GM15510 (cell line): Measurements from ENCODE around the gene CLDN15.

Experiments used
- POLR2A ChIP-seq: IDR thresholded peaks from 3 replicates; pipeline ENCODE4 v1.6.1; 2011; ENCODE audit warnings: borderline replicate concordance; ENCODE audit not compliant: insufficient read length; ENCODE audit errors: extremely low read depth

Gene CLDN15, protein sequence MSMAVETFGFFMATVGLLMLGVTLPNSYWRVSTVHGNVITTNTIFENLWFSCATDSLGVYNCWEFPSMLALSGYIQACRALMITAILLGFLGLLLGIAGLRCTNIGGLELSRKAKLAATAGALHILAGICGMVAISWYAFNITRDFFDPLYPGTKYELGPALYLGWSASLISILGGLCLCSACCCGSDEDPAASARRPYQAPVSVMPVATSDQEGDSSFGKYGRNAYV

DNA sequence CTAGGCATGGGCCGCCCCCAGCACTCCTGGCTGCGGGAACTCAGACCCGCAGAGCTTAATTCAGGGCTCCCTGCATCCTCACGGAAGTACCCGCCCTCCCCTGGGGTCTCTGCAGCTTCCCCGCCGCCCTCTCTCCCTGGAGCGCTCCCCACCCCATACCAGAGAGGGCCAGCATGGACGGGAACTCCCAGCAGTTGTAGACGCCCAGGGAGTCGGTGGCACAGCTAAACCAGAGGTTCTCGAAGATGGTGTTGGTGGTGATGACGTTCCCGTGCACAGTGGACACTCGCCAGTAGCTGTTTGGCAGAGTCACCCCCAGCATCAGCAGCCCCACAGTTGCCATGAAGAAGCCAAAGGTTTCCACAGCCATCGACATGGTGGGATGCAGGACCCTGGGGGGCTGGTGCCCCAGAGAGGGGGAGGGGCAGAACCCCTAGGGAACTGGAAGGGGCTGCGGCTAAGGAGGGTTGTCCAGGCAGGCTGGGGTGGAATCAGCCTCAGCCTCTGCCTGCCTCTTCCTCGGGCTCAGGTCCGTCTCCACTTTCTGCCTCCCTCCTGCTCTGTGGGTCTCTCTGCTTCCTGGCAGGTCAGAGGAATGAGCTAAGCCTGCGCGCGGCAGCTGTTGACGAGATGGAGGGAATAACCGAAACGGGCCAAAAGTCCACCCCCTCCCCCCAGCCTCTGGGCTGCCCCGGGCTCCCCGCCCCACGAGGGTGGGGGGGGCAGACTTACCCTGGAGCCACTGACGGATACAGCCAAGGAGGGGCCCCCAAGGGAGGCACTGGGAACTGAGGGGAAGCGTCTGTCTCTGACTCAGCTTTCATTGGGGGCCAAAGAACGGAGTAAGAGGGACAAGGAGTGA, at the start of gene CLDN15:
Gene CLDN15 (minus strand): TSS at position 597 of the 862 bp plus-strand sequence. CDS start 221 bp downstream, at position 376.
- no peak for TF ChIP-seq POLR2A

DNA sequence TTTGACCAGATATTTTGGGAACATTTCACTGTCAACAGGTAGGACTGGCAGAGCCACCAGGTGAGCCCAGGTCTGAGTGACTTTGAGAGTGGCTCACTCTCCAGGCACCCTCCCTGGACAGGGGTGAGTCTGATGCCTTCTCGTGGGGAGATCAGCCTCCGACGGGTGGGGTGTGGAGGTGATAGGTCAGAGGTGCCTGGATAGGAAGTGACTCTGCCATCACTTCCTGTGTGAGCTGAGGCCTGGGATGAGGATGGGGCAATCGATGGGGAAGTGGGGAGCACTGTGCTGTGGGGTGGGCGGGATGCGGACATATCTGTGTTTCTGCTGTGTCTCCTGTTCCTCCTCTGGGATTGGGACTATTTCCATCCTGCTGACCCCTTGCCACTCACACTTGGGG, 49.4 kb upstream of the CLDN15 start:
- TF ChIP-seq POLR2A = no peak

DNA sequence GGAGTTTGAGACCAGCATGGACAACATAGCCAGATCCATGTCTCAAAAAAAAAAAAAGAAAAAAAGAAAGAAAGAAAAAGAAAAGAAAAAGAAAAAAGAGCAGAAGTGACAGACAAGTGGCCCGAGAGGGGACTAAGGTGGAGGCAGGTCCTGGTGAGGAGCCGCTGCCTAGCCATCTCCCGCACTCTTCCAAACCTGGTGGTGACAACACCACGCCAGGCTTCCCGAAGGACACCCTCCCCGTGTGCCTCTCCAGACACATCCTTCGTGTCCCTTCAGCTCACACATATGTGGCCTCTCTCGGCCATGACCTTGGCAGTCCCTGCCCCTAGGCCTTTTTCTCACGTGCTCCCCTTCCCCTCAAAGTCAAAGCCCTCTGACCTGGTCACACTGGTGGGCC, 47.6 kb upstream of the CLDN15 start:
- TF ChIP-seq POLR2A = no peak

DNA sequence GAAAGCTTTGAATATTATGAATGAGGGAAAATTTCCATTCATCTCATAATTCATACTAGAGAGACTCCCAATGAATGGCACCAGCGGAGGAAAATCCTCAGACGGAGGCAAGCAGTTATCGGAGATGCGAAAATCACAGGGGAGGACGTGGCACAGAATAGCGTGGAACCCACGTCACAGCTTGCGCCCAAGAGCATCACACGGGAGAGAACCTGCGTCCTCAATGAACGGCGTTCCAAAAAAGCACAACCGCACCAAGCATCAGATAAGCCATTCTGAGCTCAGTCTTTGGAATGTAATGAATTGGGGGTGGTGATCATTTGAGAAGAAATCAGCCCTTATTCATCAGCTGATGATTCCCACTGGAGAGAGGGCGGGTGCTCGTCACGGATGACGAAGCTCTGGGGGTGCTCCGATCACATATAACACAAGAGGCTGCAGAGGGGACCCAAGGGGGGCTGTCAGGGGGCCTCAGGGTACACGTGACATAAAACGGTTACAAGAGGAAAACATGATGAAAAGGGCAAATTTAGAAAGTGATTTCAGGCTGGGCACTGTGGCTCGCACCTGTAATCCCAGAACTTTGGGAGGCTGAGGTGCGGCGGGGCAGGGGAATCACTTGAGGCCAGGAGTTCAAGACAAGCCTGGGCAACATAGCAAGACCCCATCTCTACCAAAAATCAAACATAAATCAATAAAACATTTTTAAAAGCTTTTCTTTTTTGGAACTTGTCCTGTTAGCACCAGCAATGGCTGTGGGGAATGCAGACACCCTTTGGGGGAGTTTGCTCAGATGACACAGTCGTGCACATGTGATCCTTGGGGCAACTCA, 41.1 kb upstream of the CLDN15 start:
- TF ChIP-seq POLR2A = no peak

DNA sequence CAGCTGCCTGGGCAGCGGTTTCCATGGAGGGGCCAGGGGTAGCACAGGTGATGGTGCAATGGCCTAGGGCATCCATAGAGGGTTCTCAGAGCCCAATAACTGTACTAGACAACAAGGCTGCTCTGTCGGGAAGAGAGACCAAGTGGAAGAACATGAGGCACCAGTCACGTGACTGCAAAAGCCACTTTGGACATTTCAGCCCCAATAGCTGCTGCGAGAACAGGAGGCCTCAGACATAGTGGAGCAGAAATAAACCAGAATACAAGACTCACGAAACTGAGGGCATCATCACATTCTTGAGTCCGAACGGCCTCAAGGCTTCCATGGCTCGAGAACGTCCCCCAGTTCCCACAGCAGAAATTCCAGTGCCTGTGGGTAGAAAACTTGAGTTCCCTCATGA, 39.6 kb upstream of the CLDN15 start:
- TF ChIP-seq POLR2A = no peak

DNA sequence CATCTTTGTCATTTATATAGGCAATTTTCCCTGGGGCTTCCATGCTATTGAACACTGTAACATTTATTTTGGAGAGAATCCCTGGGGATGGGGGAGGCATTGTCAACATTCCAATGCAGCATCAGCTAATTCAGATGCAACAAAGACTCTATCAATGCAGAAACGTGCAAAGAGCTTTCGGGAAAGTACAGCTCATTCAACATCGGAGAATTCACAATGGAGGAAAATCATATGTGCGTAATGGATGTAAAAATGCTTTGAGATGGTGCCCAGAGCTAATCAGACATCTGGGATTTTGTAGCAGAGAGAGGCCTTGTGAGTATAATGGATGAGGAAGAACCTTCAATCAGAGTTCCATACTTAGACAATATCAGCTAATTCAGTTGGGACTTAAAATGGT, 35.6 kb upstream of the CLDN15 start:
- TF ChIP-seq POLR2A = no peak

DNA sequence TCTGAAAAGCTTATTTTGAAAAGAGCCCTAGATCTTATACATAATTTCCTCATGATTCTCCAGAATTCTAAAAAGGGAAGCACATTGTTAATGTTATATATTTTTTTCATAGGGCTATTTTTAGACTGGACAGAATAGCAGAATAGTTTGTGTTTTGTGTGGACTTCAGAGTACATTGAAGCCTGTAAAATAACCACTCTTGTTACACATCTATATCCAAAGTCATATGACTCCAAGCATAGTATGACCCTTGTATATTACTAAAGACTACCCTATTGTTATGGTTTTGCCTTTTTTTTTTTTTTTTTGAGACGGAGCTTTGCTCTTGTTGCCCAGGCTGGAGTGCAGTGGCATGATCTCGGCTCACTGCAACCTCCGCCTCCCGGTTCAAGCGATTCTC, 33.4 kb upstream of the CLDN15 start:
- TF ChIP-seq POLR2A = no peak

DNA sequence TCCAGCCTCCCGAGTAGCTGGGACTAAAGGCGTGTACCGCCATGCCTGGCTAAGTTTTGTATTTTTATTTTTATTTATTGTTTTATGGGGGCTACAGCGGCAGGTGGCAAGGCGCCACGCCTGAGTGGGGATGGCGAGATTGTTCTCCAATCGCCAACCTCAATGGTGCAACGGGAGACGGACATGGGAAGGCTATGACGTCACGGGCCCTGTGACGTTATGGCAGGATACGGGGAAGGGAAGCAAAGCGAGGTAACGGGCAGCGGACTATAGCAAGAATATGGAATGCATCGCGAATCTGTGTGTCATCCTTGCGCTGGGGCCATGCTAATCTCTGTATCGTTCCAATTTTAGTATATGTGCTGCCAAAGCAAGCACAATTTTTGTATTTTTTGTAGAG, 32.1 kb upstream of the CLDN15 start:
- TF ChIP-seq POLR2A = no peak

DNA sequence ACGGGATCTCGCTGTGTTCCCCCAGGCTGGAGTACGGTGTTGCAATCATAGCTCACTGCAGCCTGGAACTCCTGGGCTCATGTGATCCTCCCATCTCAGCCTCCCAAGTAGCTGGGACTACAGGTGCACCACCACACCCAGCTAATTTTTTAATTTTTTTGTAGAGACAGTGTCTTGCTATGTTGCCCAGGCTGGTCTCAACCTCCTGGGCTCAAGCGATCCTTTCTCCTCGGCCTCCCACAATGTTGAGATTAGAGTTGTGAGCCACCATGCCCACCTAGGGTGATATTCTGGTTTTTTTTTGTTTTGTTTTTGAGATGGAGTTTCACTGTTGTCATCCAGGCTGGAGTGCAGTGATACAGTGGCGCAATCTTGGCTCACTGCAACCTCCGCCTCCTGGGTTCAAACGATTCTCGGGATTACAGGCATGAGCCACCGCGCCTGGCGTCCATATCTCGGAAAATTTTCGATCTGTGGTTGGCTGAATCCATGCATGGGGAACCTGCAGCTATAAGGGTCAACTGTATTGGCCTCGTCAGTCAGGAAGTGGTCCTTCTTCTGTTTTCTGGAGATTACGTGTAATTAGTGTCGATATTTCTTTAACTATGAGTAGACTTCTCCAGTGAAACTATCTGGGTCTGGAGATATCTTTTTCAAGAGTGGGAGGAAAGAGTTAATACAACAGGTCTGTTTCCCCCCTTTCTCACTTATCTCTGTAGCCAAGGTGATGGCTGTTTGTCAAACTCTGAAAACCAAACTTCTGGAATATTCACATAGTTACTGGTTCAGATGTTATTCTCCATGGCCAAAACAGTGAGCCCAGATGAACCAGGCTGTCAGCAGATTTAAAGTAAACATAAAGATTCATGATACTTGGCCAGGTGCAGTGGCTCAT, 28.3 kb upstream of the CLDN15 start:
- TF ChIP-seq POLR2A = no peak

DNA sequence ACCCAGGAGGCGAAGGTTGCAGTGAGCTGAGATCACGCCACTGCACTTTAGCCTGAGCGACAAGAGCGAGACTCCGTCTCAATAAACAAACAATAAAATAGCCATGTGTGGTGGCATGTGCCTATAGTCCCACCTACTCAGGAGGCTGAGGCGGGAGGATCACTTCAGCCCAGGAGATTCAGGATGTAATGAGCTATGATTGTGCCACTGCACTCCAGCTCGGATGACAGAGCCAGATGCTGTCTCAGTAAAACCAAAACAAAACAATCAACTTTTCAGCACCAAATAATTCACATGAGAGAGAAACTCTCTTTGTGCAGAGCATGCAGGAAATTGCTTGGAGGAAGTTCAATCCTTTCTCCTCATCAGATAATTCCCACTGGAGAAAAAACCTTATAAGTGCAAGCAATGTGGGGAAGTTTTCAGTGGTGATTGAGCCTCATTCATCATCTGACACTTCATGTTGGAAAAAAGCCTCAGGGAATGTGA, 20.7 kb upstream of the CLDN15 start:
- TF ChIP-seq POLR2A = no peak

DNA sequence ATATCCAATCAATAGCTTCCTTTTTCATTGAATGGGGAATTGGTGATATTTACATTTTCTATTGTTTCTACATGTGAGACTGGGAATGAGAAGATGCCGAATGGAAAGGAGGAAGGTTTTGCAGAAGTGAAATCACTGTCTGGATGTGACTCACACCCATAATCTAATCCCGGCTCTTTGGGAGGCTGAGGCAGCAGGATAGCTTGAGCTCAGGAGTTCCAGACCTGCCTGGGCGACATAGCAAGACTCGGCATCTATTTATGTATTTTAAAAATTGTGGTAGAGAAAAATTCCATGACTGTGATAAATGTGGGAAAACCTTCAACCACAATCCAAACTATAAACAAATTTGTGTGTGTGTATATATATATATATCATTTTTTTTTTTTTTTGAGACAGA, 18.2 kb upstream of the CLDN15 start:
- no peak for TF ChIP-seq POLR2A

DNA sequence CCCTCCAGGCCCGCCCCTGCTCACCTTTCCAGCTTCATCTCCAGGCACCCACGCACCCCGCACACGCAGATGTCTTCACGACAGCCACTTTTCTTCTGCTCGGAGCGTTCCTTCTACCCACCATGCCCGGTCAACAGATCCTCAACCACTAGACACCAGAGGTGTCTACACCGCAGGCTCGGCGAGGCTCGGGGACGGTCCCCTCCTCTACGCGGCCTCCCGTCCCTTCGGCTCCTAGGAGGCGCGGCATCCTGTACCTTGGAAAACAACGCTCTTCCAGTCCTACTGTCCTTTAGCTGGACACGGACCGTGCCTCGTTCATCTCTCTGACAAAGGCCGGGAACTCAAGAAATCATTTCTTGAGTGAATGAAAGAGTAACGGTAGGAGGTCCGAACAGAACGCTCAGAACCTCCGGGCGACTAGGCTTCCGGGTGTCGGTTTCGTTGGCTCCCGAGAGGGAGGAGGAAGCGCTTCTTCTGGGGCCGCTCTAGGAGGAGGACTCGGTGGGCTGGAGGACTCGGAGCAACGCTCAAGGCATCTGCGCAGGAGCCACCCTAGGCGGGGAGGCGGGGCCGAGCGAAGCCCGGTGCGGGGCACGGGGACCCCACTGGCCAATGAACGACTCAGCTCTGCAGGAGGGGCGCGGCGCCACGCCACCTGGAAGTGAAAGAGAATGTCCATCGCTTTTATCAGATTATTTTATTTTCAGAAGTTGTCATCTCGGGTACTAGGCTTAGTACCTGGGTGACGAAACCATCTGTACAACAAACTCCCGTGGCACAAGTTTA, 14.5 kb upstream of the CLDN15 start:
- TF ChIP-seq POLR2A = peak; percentile 67

DNA sequence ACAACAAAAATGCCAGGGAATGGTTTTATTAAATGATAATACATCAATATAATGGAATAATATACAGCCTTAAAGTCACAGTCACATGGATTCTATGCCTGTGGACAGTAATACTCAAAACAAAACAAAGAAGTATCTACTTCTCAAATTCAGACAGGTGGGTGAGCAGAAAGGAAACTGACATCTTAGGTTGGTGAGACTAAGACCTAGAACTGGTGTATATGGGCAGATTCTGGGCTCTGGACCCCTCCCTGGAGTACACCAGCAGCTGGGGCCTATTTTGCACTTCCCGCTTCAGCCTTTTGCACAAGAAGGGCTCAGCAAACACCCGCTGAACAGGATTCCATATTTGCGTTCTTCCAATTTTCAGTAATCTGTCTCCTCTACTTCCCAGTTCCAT, 12.7 kb upstream of the CLDN15 start:
- no peak for TF ChIP-seq POLR2A

DNA sequence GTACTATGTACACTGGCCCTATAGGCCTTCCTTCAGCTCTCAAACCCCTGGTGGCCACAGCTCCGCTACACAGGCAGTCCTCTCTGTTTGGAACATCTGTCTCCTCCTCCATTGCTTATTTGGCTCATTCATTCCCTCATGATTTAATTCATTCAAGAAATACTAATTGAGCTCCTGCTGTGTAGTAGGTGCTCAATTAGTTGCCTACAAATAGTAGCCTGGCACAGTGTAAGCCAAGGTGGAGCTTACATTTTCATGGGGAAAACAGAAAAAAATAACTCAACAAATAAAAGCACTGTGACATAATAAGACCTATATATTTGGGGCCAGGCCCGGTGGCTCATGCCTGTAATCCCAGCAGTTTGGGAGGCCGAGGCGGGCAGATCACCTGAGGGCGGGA, 10.7 kb upstream of the CLDN15 start:
- no peak for TF ChIP-seq POLR2A

DNA sequence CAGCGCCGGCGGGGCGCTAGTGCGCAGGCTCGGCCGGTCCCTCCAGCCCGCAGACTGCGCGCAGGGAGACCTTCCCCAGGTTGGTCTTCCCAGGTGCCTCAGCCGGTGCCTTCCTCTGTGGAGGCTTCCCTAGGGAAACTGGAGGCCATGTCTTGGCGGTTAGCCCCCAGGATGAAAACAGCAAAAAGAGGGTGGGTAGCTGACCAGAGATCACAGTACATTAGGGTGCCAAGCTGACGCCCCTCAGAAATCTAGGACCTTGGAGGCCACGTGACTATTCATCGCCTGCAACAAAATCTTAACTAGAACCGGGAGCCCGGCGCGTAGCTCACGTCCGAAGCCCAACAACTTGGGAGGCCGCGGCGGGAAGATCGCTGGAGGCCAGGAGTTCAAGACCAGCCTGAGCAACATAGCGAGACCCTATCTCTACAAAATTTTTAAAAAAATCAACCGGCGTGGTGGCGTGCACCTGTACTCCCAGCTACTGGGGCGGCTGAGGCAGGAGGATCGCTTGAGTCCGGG, 7.6 kb upstream of the CLDN15 start:
- TF ChIP-seq POLR2A = no peak
